HG03469 (cell line): ENCODE measurements around the gene MKS1.

ENCODE experiments used
- ATAC-seq: cut with Tn5 transposase; IDR thresholded peaks from one replicate; pipeline ENCODE4 v1.9.1; 2021; ENCODE audit warnings: mild to moderate bottlenecking, moderate library complexity, moderate number of reproducible peaks; ENCODE audit not compliant: unreplicated experiment

MKS1 gene

DNA sequence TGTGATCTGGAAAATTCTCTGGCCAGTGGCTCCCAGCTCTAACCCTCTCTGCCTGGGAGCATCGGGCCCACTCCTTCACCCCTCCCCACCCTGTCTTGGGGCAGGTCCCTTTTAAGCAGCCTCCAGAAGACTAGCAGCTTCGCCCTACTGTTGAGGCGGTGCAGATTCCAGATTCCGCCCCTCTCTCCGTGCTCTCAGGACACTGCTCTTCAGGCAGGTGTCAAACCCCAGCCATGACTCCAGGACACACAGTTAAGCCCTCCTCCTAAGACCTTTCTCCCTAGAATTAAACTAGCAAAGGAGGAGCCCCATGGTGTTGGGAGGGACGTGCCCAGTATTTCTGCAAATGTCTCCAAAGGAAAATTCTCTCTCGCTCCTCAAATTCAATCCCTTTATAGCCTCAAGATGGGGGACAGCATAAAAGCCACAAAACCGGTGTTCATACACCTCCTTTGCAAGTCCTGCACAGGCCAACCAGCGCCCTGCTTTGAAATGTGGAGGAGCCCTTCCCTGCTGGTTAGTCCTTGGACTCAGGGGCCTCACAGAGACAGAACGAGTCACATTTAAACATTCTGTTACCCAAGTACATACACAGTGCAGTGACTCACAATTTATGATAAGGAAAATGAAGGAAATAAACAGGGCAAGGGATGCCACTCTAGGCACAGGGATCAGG, 26.5 kb upstream of the MKS1 start:
- ATAC-seq = no peak

GRCh38 chr17:58244963-58245362, 25.9 kb upstream of the MKS1 start:
- ATAC-seq = no peak

- ATAC-seq = no peak
These were observed 23.2 kb upstream of the MKS1 start for GRCh38 chr17:58242171-58242784.

DNA sequence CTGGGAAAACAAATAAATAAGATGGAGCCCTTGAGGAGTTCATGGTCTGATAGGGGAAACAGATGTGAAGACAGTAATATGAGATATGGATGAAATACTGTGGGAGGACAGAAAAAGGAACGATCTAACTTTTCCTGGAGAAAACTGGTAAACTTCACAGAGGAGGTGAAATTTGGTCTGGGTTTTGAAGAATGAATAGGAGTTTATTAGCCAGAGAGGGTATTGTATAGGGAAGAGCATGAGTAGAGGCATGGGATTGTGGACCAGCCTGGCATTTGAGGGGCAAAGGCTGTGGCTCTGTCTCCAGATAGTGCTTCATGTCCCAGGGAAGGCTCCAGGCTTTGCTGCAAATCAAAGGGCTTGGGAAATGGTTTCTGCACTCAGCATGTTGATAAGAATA, 20.9 kb upstream of the MKS1 start:
- no peak for ATAC-seq

DNA sequence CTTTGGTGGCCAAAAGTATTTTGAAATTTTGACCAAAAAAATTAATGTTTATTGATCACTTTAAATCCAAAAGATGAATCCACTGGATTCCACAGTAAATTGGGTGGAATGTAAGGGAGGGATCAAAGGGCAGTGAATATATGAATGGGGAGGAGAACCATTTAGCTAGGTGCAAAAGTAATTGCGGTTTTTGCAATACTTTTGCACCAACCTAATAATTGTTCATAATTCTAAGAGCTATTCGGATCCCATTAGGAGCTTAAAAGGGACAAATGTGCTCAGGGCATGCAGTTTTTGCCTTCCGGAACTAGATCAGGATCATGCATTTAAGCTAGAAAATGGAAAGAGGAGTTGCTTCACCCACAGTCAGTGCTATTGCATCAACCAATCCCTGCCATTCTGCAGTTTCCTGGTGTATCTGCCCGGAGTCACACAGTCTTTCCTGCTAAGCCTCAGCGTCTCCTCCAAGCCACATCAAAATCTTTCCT, 19.1 kb upstream of the MKS1 start, which contains the start of gene LPO:
LPO (plus strand) TSS at position 438 of the 488 bp plus-strand sequence. CDS start 4,396 bp downstream, outside the sequence.
- no peak for ATAC-seq

DNA sequence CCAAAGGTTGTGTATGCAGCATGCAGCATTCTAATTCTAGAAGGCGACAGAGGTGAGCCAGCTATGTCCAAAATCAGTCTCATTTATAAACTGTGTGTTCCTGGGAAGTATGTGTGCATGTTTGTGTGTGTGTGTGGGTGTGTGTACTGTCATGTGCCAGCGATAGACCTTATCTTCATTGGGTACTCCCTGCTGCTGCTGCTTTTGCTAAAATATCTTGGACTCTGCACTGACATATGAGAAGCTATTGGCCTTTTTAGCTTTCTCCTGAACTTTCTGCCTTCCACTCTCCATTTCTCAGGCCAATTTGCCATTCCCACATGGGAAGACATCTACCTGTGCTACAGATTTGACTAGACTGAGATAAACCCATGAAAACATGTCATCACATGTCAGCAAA, 17.3 kb upstream of the MKS1 start:
- ATAC-seq = no peak

- no peak for ATAC-seq
These were observed 16.8 kb upstream of the MKS1 start for GRCh38 chr17:58235821-58236220.

DNA sequence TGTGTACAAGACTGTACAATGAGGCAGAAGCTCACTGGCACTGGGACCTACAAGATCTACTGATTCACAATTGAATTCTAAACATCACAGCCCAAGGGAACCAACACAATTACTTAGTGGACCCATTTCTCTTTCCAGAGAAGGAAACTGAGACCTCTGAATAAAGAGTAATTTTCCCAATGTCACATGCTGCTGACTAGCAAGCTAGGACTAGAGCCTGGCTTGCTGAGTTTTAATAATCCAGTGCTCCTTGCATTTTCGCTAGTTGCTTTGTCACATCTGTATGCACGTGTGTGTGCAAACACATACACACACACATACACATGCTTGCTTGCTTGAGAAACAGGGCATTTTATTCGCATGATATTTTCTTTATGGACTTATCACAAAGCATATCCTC, 15.5 kb upstream of the MKS1 start:
- no peak for ATAC-seq

- peak; percentile 39 for ATAC-seq
These were observed 14.5 kb upstream of the MKS1 start for GRCh38 chr17:58233543-58233942.

DNA sequence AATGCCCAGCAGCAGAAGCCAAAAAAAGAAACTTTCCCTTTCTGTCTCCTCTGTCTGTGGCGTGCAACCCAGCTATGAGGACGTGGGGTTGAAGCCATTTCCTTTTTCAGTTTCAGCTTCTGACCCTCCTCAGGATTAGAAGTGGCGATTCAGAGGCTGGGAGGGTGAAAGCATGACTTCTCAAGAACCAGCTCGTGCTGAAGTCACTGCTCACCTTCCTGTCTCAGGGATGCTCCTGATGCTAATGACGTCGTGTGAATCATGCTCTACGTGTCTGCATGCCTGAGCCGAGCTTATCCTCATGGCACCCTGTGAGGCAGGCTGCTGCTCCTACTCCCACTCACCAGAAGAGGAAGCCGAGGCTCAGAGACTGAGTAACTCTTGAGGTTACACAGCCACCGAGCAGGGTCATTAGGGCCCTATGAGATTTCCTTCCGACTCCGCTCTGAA, 13.7 kb upstream of the MKS1 start:
- ATAC-seq = peak; percentile 77

DNA sequence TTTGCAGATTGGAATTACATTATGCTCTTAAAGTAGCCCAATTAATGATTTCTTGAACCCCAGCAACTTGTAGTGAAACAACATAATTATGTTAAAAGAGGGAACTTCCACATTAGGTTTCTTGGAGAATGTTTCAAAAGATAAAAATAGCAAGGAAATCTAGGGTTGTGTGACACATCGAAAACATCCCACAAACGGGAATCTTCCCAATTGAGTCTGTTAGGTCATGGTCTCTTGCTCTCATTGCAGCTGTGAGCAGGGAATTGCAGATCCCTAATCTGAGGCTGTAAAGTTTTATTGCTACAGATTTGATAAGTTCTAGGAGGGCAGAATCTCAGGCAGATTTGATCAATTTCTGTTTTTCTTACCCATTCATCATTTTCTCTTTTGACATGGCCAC, 12.6 kb upstream of the MKS1 start:
- no peak for ATAC-seq

- no peak for ATAC-seq
These were observed 10.8 kb upstream of the MKS1 start for GRCh38 chr17:58229881-58230280.

DNA sequence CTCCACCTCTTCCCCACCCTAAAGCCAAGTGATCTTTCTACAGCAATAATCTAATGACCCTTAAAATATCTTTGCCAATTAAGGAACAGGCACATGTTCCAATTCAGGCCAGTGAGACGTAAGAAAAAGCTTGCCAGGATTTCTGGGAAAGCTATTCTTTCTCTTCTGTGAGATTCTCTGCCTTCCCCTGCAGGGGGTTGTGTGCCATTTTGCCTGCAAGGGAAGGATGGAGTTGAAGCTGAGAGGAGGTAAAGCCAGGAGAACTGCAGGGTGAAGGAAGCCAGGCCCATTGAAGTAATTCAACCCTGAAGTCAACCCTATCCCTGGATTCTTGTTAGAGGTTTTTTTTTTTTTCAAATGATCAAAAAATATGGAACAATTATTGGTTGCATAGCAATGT, 10.3 kb upstream of the MKS1 start:
- ATAC-seq = no peak

GRCh38 chr17:58228679-58229078, 9.6 kb upstream of the MKS1 start:
- ATAC-seq = no peak

GRCh38 chr17:58227733-58228132, 8.7 kb upstream of the MKS1 start:
- ATAC-seq = no peak

- ATAC-seq = no peak
These were observed 5.3 kb upstream of the MKS1 start for GRCh38 chr17:58224315-58224714.

DNA sequence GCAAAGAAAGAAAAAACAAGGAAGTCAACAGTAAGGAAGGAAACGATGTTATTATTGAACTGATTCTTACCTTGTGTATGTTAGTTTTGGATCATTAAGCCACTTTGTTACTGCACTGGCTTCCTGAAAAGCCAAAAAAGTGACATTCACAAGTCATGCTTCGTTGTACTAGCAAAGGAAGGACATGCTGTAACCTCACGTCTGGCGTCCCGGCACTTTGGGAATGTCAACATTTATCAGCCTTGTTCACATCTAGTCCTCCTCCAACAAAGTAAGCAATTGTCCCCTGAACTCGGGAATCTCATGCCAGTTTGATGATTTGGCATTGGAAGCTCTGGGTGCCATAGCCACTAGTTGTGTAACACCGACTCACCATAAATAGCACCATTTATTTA, 731 bp upstream of the MKS1 start:
- no peak for ATAC-seq

- no peak for ATAC-seq
These were observed 1.3 kb downstream of the MKS1 start for GRCh38 chr17:58217766-58218165.

DNA sequence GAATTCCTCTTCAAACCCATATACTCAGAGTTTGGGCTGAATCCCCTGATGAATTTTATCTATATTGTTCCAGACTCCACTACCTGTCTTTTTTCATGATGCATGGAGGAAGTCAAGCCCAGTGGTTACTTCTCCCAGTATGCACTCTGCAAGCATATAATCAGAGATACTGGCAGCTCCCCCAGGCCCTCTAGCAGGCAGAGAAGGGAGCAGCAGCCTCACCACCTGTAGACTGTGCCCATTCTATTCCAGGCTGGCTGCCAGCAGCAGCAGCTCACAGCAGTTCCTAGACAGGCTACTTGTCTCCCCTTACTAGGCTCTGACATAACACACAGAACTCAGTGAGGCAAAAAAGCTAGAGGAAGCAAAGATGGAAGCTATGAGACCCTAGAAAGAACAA, 3.4 kb downstream of the MKS1 start:
- ATAC-seq = no peak

GRCh38 chr17:58210922-58211321, 8.1 kb downstream of the MKS1 start:
- no peak for ATAC-seq

DNA sequence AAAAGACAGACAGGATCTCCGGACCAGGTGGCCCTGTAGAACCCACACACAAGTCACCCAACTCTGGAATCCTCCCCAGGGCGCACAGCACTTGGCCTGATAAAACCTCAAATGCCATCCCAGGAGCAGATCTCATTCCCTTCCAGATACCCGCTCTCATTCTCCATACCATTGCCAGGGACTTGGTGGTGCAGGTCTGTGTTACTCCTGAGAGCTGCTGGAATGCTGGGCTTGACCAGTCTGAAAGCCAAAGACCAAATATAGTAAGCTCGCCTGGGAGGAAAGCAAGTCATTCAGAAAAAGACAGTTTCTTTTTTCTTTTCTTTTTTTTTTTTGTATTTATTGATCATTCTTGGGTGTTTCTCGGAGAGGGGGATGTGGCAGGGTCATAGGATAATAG, 10.7 kb downstream of the MKS1 start:
- no peak for ATAC-seq

DNA sequence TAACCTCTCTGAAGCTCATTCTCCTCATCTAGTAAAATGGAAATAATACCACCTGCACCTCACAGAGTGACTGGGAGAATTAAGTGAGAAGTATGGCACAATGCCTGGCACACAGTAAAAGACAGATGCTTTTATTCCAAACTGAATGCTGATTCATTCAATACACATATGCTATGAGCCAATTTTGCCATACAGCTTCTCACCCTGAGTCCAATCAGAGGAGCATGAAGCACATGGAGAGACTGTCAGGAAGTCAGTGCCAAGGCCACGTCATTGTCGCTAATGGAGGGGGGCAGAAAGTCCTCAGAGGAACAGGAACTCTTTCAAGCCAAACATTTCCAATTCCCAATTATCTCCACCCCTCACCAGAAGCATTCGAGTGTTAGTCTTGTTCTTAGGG, 11.6 kb downstream of the MKS1 start:
- ATAC-seq = no peak

GRCh38 chr17:58205936-58206335, 13.1 kb downstream of the MKS1 start:
- ATAC-seq = no peak
